ENCODE measurements around the gene TSPAN5.

- TF ChIP-seq POLR2AphosphoS5 (IDR thresholded peaks at IDR 0.05; ENCODE audit: low read depth, low read length) (no peak), POLR2A (IDR thresholded peaks at IDR 0.05; ENCODE audit: low read depth, low read length) (no peak), SPI1 (IDR thresholded peaks at IDR 0.05; ENCODE audit: low read depth, low read length) (no peak)
These were observed 130.7 kb downstream of the TSPAN5 start for GRCh38 chr4:98527534-98528269.
